ENCODE data around the gene ALOX15B.

DNA sequence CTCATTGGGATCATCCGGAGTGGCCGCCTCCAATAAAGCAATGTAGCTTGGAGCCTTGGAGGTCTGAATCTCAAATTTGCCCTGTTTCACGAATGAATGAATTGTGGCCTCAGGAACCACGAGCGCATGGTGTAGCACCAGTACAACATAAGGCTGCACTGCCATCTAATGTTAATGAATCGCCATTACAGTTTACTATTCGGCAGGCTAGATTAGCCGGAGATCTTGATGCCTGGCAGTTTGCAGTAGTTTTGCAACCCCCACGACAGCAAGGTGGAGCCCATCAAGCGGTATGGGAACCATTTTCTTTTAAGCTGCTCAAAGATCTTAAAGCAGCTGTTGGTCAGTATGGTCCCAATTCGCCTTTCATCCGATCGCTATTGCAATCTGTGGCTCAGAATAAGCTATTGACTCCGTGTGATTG, 18.8 kb downstream of the ALOX15B start:
- TF ChIP-seq EZH2 (IDR thresholded peaks at IDR 0.05; ENCODE audit: insufficient read depth, poor library complexity, severe bottlenecking) (no peak), EZH2phosphoT487 (IDR thresholded peaks at IDR 0.05; ENCODE audit: insufficient read depth, low read depth) (no peak)
